Epithelial cell of proximal tubule (primary cell): ENCODE results near the gene CACNA1C. TPM values are rescaled to one million over a fixed set of nuclear protein-coding genes. Genes with fewer than 3 reads are reported as not detected.

Source experiments
- DNase-seq: peaks from one replicate; pipeline ENCODE4 v3.0.0-alpha.2; 2011; ENCODE audit warnings: low read depth
- H3K4me3 ChIP-seq: 2 replicates; pipeline ENCODE4 v1.5.1; 2011; ENCODE audit warnings: low read depth, mild to moderate bottlenecking, low read length
- CTCF ChIP-seq: conservative IDR thresholded peaks from 2 replicates; pipeline ENCODE4 v1.5.1; 2012; ENCODE audit warnings: low read depth, mild to moderate bottlenecking, low read length
- total RNA-seq: library from RNA; depleted of rRNA; stranded (reverse); fragments of >200 nt; gene quantifications from 2 replicates; pipeline ENCODE4 v1.2.3, GENCODE V29; 2015

CACNA1C gene
- total RNA-seq, 1 donor from 2014 or later: not detected

GRCh38 chr12:2615665-2616402 lies 563.0 kb downstream of the CACNA1C start:
- no peak for DNase-seq
- TF ChIP-seq CTCF: no peak
- no peak overlapping the region for H3K4me3 ChIP-seq

GRCh38 chr12:2616763-2617162 lies 564.0 kb downstream of the CACNA1C start:
- H3K4me3 ChIP-seq: no peak overlapping the region
- no peak for TF ChIP-seq CTCF
- no peak for DNase-seq

DNA sequence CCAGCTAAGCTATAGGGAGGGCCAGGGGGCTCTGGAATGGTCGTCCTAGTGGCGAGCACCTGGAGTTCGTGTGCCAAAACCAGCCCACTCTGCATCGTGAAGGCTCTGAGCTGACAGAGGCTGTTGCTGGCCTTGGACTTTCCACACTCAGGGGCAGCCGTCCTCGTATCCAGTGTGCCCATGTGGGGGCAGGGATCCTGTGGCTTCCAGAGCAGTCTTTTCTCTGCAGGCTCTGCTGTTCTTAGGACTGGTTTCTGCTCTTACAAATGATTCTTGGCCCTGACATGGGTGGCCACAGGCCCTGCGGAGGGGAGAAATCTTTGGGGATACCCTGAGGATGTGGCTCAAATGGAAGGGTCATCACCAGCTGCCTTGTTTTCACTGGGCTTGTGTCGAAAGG lies 564.6 kb downstream of the CACNA1C start:
- H3K4me3 ChIP-seq: no peak overlapping the region
- TF ChIP-seq CTCF: no peak
- DNase-seq: no peak

- no peak for TF ChIP-seq CTCF
- no peak for DNase-seq
- H3K4me3 ChIP-seq: no peak overlapping the region
These were observed 565.7 kb downstream of the CACNA1C start for GRCh38 chr12:2618291-2618995.

- no peak for DNase-seq
- no peak overlapping the region for H3K4me3 ChIP-seq
- TF ChIP-seq CTCF: no peak
These were observed 566.3 kb downstream of the CACNA1C start for GRCh38 chr12:2619136-2619535.

- no peak overlapping the region for H3K4me3 ChIP-seq
- TF ChIP-seq CTCF: no peak
- DNase-seq: no peak
These were observed 569.7 kb downstream of the CACNA1C start for GRCh38 chr12:2622460-2622859.
